Superior temporal gyrus (tissue), 1 donor: ENCODE measurements around the gene KMT5C.
A peak's percentile ranks its signal among the peaks of the same experiment; 100 is the strongest.

Source experiments
- DNase-seq: peaks from one replicate; pipeline ENCODE4 v3.0.0-alpha.2; 2016; ENCODE audit errors: extremely low spot score

Gene KMT5C

DNA sequence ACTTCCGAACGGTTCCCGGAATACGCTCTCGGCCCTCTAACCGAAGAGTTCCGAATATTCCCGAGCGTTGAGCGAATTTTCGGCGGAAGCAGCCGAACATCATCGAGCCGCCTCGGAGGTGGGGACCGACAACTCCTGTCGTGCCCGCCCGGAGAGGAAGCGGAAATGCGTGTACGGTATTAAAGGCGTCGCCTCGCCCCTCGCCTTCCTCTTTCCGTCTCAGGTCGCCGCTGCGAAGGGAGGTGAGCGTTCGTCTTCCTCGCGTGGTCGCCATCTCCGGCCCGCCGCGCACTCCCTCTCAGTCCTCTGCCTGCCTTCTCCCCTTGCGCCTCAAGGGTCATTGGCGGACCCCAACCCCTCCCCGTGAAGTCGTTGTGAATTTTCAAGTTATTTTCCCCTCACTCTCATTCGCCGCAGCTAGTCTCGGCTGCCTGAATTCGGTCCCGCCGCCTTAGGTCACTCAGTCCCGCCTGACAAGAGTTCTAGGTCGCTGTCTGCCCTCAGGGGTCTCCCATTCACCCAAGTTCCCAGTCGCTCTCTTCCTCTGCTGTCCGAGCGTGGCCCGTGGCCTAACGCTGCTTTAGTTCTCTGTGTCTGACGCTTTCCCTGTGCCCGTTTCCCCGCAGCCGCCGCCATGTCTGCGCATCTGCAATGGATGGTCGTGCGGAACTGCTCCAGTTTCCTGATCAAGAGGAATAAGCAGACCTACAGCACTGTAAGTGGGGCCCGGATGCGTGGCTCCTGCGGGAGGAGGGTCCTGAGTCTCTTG lies 46.2 kb downstream of the KMT5C start, which contains the start of gene RPL28:
TSS of gene RPL28 (plus strand) at position 209 of the 769 bp plus-strand sequence. CDS start at position 635, 426 bp downstream.
- peak; percentile 100 for DNase-seq

DNA sequence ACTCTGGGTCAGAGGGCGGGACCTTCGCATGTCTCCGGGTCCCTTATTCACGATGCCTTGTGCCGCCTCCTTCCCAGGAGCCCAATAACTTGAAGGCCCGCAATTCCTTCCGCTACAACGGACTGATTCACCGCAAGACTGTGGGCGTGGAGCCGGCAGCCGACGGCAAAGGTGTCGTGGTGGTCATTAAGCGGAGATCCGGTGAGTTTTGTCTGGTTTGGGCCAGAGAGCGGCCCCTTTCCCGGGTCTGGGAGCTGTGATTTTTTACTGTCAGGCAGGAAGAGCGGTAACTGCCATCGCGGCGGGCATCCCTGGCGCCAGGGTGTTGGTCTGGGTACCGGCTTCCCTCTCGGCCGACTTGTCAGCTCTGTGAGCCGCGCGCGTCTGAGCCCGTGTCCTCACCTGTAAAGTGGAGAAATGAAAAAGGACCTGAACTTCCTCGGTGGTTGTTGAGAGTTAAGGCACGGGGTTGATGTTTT lies 46.9 kb downstream of the KMT5C start:
- no peak for DNase-seq

DNA sequence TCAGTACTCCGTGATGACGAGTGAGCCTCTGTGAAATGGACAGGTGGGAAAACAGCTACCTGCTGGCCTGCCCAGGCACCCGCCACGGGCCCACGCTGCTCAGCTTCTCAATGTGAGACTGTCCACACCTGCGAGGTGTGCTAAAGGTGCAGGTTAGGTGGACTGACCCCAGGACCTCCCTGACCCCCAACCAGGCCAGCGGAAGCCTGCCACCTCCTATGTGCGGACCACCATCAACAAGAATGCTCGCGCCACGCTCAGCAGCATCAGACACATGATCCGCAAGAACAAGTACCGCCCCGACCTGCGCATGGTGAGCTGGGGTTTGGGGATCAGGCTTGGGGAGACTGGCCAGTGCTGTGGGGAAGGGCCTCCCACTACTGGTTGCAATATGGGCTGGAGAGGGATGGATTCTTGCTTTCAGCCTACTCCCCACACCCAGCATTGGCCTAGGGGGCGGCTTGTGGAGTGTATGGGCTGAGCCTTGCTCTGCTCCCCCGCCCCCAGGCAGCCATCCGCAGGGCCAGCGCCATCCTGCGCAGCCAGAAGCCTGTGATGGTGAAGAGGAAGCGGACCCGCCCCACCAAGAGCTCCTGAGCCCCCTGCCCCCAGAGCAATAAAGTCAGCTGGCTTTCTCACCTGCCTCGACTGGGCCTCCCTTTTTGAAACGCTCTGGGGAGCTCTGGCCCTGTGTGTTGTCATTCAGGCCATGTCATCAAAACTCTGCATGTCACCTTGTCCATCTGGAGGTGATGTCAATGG lies 48.2 kb downstream of the KMT5C start:
- DNase-seq: no peak

DNA sequence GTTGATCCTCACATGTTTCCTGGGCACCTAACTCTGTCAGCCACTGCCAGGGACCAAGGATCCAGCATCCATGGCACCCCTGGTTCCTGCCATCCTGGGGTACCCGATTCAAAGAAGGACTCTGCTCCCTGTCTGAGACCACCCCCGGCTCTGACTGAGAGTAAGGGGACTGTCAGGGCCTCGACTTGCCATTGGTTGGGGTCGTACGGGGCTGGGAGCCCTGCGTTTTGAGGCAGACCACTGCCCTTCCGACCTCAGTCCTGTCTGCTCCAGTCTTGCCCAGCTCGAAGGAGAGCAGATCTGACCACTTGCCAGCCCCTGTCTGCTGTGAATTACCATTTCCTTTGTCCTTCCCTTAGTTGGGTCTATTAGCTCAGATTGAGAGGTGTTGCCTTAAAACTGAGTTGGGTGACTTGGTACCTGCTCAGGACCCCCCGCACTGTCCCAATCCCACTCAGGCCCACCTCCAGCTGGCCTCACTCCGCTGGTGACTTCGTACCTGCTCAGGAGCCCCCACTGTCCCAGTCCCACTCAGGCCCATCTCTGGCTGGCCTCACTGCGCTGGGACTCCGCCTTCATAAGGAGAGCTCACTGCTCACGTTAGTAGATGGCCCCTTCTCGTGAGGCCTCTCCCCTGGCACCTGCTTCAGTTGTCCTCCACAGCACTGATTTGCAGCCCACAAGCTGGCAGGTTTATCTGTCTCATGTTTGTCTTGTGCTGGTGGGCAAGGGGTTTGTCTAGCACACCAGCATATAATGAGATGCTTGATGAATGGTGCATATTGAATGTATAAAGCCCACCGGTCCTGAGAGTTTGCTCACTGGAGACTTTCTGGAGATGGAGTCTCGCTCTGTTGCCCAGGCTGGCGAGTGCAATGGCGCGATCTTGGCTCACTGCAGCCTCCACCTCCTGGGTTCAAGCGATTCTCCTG lies 50.0 kb downstream of the KMT5C start:
- no peak for DNase-seq

DNA sequence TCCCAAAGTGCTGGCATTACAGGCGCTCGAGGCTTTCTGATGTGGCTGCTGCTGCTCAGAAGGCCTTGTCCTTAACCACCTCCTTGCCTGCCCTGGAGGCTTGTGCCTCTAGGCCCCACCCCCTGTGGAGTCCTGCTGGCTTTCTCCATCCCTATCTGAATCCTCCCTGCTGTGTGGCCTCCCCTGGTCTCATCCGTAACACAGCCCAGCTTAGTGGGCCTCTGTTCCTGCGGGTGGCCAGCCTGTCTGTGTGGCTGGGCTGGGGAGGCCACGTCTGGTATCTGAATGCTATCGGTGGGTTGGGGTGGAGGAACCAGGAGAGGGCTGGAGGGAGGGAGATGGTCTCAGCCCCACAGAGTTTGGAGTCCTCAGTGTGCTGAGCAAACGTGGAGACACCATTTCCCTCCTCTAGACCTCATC lies 50.8 kb downstream of the KMT5C start:
- no peak for DNase-seq

DNA sequence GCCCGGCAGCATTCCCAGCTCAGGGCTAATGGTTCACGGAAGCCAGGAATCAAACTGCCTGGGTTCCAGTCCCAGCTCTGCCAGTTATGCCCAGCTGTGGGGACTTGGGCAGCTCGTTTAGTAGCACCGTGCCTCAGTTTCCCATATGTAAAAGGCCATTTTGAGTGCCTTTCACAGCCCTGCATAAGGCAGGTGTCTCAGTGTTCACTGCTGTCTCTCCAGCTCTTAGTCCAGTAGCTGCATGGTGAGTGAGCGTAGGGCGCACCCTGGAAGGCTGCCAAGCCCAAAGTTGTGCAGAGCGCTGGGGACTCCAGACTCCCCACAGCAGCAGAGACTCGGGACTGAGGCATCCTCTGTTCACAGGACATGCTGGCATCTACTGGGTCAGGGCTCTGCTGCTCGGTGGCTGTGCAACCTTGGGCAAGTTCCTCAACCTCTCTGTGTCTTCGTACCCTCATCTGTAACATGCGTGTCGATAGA lies 51.6 kb downstream of the KMT5C start:
- DNase-seq: no peak

DNA sequence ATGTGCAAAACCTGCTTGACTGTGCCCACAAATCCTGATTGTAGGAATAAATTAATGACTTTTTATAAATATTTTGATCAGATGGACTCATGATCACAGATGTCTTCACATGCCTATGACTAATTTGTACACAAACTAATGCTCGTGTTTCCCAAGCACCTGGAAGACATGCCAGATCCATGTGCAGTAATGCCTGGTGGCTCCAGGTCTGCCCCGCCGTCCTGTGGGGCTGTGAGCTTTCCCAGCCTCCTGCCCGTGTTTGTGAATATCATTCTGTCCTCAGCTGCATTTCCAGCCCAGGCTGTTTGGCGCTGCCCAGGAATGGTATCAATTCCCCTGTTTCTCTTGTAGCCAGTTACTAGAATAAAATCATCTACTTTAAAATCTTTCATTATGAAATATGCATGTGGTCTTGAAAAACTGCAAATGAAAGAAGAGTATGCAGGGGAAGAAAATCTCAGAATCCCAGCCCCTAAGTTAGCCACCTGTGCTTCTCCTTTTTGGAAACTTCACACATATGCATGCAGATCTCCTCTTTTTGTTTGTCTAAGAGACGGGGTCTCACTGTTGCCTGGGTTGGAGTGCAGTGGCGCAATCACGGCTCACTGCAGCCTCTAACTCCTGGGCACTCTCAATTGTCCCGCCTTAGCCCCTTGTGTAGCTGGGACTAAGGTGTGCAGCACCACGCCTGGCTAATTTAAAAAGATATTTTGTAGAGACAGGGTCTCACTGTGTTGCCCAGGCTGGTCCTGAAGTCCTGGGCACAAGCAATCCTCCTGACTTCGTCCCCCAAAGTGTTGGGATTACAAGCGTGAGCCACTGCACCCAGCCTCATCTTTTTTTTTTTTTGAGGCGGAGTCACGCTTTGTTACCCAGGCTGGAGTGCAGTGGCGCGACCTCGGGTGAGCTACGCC lies 52.3 kb downstream of the KMT5C start:
- DNase-seq: no peak

DNA sequence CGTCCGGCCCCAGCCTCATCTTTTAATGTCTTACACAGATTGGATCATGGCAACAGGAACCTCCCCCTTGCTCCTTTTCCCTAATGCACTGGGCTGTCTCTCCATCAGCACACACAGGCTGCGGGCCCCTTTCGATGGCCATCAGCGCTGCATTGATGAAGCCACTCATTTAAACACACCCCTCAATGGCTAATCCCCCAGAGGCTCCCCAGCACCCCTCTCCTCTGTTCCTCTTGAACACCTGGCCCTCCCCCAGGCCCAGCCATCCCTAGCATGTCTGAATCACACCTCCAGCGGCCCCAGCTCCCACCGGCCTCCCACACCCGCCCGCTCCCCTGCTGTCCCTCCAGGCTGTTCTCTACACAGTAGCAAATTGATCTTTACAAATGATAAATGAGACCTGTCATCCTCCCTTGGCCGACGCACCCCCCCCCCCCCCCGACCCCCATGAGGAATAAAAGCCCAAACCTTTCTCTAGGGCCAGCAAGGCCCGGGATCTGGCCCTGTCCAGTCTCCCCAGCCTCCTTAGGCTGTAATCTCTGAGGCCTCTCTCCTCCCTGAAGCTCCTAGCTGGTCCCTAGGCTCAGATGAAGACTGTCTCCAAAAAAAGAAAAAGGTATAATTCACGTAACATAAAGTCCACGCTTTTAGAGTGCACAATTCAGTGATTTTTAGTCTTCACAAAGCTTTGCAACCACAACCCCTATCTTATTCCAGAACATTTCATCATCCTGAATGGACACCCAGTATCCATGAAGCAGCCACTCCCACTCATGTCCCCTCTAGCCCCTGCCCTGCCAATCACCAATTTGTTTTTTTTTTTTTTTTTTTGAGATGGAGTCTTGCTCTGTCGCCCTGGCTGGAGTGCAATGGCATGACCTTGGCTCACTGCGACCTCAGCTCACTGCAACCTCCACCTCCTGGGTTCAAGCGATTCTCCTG lies 53.4 kb downstream of the KMT5C start:
- DNase-seq: no peak
